GM19351 (cell line): Measurements from ENCODE around the gene SEMA3G.

Source experiments
- ATAC-seq: cut with Tn5 transposase; IDR thresholded peaks from one replicate; pipeline ENCODE4 v1.9.1; 2021; ENCODE audit warnings: mild to moderate bottlenecking, moderate library complexity; ENCODE audit not compliant: unreplicated experiment

SEMA3G gene

GRCh38 chr3:52440249-52440551, 4.7 kb downstream of the SEMA3G start:
- no peak for ATAC-seq

GRCh38 chr3:52439426-52440248, 5.3 kb downstream of the SEMA3G start:
- no peak for ATAC-seq

GRCh38 chr3:52438579-52439425, 6.1 kb downstream of the SEMA3G start:
- no peak for ATAC-seq

DNA sequence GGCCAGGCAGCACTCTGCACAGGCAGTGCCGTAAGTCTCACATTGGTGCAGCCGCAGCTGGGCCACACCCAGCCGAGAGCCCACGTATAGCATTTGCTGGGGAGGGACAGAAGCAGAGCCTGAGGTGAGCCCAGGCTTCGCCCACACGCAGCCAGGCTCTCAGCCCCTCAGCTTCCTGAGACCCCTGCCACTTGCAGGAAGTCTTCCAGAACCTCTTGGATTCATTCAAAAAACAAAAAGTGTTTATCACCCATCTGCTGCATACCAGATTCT, 6.9 kb downstream of the SEMA3G start:
- no peak for ATAC-seq

GRCh38 chr3:52437326-52438103, 7.4 kb downstream of the SEMA3G start:
- no peak for ATAC-seq

DNA sequence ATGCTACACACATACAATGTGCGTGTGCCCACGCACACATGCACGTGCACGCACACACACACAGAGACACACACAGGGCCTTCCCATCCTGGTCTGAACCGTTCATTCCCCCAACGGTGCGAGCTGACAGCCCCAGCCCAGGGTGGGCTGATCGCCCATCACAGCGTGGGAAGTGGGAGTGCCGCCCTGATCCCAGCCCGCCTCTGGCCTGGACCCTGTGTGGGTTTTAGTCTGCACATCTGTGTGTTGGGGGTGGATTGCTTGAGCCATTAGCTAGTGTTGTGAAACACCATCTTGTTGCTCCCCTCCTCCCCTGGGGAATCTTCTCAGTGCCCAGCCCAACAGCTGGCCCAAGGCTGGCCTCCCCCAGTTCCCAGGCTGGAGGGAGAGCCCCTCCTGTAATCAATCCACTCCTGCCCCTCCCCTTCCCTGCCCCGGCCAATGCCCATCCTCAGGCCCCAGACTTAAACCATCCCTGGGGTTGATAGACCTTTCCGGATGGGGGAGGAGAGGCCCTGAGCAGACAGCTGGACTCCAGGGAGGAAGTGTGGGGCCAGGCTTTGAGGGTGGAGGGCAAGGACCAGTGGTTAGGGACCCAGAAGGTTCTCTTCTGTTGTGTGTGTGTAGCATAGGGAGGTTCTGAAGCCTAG, 8.3 kb downstream of the SEMA3G start:
- ATAC-seq: no peak

DNA sequence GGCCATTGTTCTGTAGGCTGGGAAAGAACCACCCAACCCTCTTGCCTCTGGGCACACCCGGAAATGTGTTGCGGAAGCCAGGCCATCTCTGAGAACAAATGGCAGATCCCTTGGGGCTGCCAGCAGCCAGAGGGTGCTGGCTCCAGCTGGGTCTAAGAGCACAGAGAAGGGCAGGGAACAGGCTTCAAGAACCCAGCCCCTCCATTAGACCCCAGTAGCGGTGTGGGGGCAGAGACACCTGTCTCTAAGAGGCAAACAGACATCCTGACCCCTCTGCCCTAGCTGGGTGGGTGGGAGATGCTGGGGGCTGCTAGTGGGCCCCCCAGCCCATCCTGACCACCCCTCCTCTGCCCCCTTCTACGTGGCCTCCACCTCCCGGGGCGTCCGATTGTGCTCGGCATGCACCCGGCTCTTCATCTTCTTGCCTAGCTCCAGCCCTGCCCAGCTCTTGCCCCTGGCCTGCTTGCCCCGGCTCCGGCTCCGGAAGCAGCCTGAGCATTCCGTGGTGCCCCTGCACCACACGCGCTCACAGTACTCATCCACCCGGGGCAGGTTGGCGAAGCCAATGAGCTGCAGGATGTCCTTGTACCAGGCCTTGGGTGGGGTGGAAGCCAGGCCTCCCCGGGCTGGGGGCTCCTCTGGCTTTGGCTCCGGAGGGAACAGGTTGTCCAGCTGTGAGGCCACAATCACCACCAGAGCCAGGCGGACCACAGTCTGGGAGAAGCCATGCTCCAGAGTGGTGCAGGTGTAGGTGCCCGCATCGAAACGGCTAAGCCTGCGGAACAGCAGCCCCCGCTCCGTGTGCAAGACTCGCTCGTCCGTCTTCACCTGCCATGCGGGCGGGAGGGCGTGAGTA, 9.4 kb downstream of the SEMA3G start:
- no peak for ATAC-seq

GRCh38 chr3:52434491-52435115, 10.3 kb downstream of the SEMA3G start:
- ATAC-seq: no peak

DNA sequence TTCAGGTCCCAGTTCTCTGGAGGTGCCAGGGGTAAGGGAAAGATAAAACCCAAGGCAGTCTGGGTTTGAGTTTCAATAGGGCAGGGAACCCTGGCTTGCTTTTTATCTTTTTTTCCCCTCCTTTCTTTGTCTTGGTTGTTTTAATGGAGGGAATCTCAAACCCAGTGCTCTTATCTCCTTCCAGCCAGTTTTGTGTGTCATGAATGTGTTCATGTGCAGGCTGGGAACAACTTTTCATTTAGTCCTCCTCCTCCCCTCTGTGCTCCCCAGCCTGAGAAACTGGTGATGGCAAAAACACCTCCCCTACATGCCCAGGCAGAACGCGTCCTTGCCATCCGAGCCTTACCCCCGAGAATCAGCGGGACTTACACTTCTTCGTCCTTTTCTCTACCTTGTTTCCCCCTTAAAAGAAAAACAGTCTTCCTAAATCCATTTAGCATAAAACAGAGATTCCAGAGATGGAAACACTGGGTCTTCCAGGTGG, 10.9 kb downstream of the SEMA3G start:
- no peak for ATAC-seq

GRCh38 chr3:52433328-52433995, 11.4 kb downstream of the SEMA3G start:
- no peak for ATAC-seq

DNA sequence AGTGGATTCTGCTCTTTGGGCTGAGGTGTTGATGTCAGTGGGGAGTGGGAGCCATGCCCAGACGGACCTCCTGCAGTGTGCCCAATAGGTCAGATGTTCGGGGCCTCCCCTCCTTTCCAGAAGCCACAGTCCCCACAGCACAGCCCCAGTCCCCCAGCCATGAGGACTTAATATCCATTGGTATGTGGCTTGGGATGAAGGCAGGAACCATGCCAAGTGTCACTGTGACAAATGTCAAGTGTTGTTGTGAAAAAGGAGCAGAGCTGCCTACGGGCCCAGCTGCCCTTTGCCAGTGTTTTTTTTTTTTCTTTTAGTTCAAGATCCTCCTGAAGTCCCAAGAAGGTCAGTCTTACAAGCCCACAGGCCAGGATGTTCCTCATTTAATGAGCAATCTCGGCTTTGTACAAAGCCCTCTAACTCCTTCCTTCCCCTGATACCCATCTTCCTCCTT, 12.2 kb downstream of the SEMA3G start:
- no peak for ATAC-seq

DNA sequence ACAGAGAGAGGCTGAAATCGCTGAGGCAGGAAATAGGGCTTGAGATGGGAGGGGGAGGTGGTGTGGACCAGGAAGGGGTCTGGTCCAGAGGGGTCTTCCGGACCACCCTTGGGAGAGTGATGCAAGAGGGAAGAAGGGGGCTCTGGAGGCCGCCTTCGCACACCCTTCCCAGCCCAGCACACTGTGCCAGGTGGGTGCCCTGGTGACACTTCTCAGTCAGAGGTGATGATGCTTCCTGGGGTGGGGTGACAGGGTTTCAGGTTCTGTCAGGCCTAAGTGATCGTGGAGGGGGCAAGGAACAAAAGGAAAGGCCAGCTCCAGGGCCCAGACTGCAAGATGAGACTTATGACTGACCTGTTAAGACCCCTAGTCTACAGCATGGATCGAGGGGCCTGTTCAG, 12.7 kb downstream of the SEMA3G start:
- no peak for ATAC-seq

GRCh38 chr3:52431459-52432223, 13.3 kb downstream of the SEMA3G start:
- no peak for ATAC-seq

DNA sequence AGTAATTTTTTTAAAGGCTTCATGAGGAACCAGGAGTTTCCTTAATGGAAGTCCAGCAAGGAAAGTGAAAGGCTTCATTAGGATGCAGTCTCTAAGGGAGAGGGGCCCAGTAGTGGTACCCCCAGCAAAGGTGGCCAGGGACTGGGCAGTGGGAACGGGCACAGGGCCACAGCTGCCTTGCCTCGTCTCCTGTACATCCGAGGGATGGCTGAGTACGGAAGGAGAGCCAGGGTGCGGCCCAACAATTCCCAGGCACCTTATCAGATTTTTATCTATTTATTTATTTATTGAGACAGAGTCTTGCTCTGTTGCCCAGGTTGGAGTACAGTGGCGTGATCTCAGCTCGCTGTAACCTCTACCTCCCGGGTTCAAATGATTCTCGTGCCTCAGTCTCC, 14.5 kb downstream of the SEMA3G start:
- no peak for ATAC-seq

DNA sequence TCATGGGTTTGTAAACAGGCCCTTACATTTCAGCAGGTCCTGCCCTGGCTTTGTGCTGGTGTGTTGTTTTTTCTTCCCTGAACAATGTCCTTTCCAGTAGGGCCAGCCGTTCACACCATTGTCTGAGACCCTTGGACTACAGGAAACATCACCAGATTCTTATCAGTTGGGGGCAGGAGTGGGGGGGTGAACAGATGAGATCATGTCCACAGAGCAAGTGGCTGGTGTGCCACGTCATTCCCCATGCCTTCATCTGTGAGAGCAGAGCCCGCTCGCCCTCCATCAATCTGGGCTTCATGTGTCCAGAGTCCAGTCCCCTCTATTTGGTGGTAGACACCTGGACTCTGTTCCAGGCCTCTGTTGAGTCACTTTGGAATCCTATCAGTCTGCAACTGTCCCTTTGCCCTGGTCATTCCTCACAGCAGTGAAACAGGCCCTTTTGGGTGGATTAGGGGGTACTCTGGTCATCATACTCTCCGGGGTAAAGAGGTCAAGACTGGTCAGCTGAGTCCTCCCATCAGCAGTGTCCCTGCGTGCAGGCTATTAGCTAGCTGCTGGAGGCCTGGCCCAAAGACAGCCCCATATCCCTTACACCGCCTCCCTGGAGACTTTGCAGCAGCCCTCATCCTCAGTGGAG, 15.0 kb downstream of the SEMA3G start:
- ATAC-seq: no peak

- ATAC-seq: no peak
Measured at GRCh38 chr3:52429031-52429430, 15.9 kb downstream of the SEMA3G start.

GRCh38 chr3:52428151-52429005, 16.5 kb downstream of the SEMA3G start:
- ATAC-seq: no peak
